K562 (cell line): ENCODE results near the gene CENPX.

Experiments
- DMBX1 ChIP-seq: fragments of 250-450 bp; sonication (Bioruptor Pico); IDR thresholded peaks from 2 replicates; pipeline ENCODE4 v1.8.0; 2022; ENCODE audit warnings: inconsistent platforms, mild to moderate bottlenecking, moderate library complexity, borderline replicate concordance
- NR2C2 ChIP-seq, 2 experiments: fragments of 200-800 bp in 1 of 2; sonication (Bioruptor generic) in 1 of 2; sonication (generic) in 1 of 2; formaldehyde crosslinking in 1 of 2; IDR thresholded peaks; 2 replicates each; pipeline versions ENCODE4 v1.6.1 to v1.8.0; 2016 to 2022; ENCODE audit warnings: mild to moderate bottlenecking in 1 of 2, missing compliant biosample characterization in 1 of 2, missing genetic modification characterization in 1 of 2, missing genetic modification reagents in 1 of 2

- no peak for TF ChIP-seq NR2C2 (CRISPR knock-in tag; IDR thresholded peaks at IDR 0.05)
- TF ChIP-seq NR2C2 (tag; IDR thresholded peaks at IDR 0.05) = no peak
- TF ChIP-seq DMBX1 (CRISPR knock-in tag) = no peak
Observed at GRCh38 chr17:81980122-81980521, 42.6 kb downstream of the CENPX start.
